CD4-positive, alpha-beta T cell (primary cell): Measurements from ENCODE around the gene NTRK2. TPM values are rescaled to one million over a fixed set of nuclear protein-coding genes. Genes with fewer than 3 reads are reported as not detected.

ENCODE experiments used
- ATAC-seq: fragments of 200-7000 bp; cut with Tn5 transposase; one replicate; pipeline ENCODE4 v1.10.0; 2022; ENCODE audit warnings: mild to moderate bottlenecking; ENCODE audit not compliant: poor library complexity
- CTCF ChIA-PET: fragments of 350-600 bp; sonication (Branson Sonifier 250); formaldehyde crosslinking; loops from one replicate; lab custom pipeline; 2021; ENCODE audit warnings: antibody characterized with exemption, inconsistent platforms; lab: Charles Lee
- POLR2A ChIA-PET: fragments of 350-600 bp; sonication (Branson Sonifier 250); formaldehyde crosslinking; loops from one replicate; lab custom pipeline; 2021; ENCODE audit warnings: antibody characterized with exemption, inconsistent platforms; lab: Charles Lee
- DNase-seq, 14 experiments: peaks; one replicate each; pipeline ENCODE4 v3.0.0-alpha.2; 2013 to 2020; ENCODE audit warnings: mixed read lengths in 2 of 14
- H3K27ac ChIP-seq, 2 donors: one replicate each; pipeline versions ENCODE4 v1.5.1 to v1.7.0; 2013; ENCODE audit warnings: low read length in 2 of 2, low read depth in 1 of 2, mild to moderate bottlenecking in 1 of 2
- H3K27me3 ChIP-seq, 2 experiments: 1 replicate in 1 of 2; 2 replicates in 1 of 2; pipeline versions ENCODE4 v1.6.1 to v1.7.0; 2013; ENCODE audit warnings: low read length in 2 of 2, control low read depth in 1 of 2, mild to moderate bottlenecking in 1 of 2, moderate library complexity in 1 of 2; ENCODE audit not compliant: insufficient read depth in 2 of 2, control insufficient read depth in 1 of 2
- H3K36me3 ChIP-seq: one replicate; pipeline ENCODE4 v1.6.1; 2013; ENCODE audit warnings: low read length, control low read depth; ENCODE audit not compliant: insufficient read depth
- H3K4me1 ChIP-seq: one replicate; pipeline ENCODE4 v1.6.1; 2013; ENCODE audit warnings: low read length, control low read depth; ENCODE audit not compliant: insufficient read depth
- H3K4me3 ChIP-seq: one replicate; pipeline ENCODE4 v1.5.1; 2013; ENCODE audit warnings: mild to moderate bottlenecking, low read length, moderate library complexity
- H3K9me3 ChIP-seq, 2 experiments: 1 replicate in 1 of 2; 2 replicates in 1 of 2; pipeline versions ENCODE4 v1.6.1 to v1.7.0; 2013; ENCODE audit warnings: low read length in 2 of 2, mild to moderate bottlenecking in 2 of 2, control low read depth in 1 of 2, moderate library complexity in 1 of 2; ENCODE audit not compliant: control insufficient read depth in 1 of 2, insufficient read depth in 1 of 2
- H3K27ac Mint-ChIP-seq: one replicate; pipeline ENCODE4 v1.8.0; 2020; ENCODE audit warnings: mixed read lengths
- H3K27me3 Mint-ChIP-seq: one replicate; pipeline ENCODE4 v1.8.0; 2021; ENCODE audit warnings: mixed read lengths
- H3K36me3 Mint-ChIP-seq: one replicate; pipeline ENCODE4 v1.8.0; 2021; ENCODE audit warnings: low read depth, mixed read lengths
- H3K4me1 Mint-ChIP-seq: one replicate; pipeline ENCODE4 v1.8.0; 2021; ENCODE audit warnings: low read depth, mixed read lengths
- H3K4me3 Mint-ChIP-seq: one replicate; pipeline ENCODE4 v1.8.0; 2020; ENCODE audit warnings: mild to moderate bottlenecking, mixed read lengths
- H3K9me3 Mint-ChIP-seq: one replicate; pipeline ENCODE4 v1.8.0; 2020; ENCODE audit warnings: mixed read lengths
- intact Hi-C, 2 experiments: fragments of 100-400 bp; cut with DNase I in 1 of 2; cut with micrococcal nuclease in 1 of 2; formaldehyde crosslinking; loops; one replicate each; pipeline versions ENCODE4 v1.15.1 to v1.9.0; 2023 to 2025; cut with DNase I, micrococcal nuclease
- total RNA-seq, 174 experiments: library from RNA in 2 of 174; stranded (reverse) in 2 of 174; gene quantifications; one replicate each; pipeline ENCODE4 v1.2.3 and lab custom pipeline; 2021 to 2026
- TF ChIP-seq, protein P1 (sequence below): fragments of 200-600 bp; IDR thresholded peaks from one replicate; pipeline ENCODE4 v1.8.0; 2022; ENCODE audit warnings: antibody characterized with exemption, mild to moderate bottlenecking

Gene NTRK2
- total RNA-seq, 2 experiments from 2014 or later = 0.06 to 0.14 TPM

DNA sequence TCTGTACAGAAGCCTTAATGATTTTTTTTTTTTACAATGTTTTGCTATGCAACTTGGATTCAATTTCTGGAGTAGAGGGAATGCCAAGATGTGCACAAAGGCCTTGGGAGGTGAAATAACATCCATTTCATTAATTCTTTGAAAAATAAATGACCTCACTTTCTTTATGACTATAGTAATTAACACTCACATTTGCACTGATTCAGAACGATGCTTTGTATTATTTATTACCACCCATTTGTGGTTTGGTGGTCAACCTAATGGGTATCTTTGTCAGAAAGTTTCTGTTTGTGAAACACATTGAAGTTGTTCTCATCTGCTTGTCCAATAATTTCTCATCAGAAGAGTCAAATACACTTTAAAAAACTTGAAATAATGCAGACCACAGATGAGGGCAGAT lies 169.3 kb downstream of the NTRK2 start:
- H3K4me3 Mint-ChIP-seq = no peak overlapping the region
- H3K9me3 Mint-ChIP-seq = no peaks in the 10 kb centered on the region

DNA sequence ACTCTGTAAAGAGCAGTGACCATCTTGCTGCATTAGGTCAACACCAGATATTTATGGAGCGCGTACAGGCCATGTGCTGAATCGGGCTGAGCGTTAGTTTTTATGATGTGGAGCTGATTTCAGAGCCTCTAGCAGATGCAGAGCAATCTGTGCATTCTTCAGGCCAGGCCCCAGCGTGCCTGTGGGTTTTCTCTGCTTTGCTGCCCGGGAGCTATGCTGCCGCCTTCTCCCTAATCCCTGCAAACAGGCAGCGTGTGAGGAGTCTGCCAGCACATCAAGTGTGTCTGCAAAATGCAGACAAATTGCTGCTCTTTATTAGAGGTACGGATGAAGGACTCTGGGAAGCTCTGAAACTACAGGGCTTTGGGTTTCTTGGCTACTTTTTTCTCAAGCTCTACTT lies 170.0 kb downstream of the NTRK2 start:
- Mint-ChIP-seq H3K4me1 (no peaks in the 10 kb centered on the region), H3K36me3 (no peaks in the 10 kb centered on the region), H3K4me3 (no peak overlapping the region), H3K27ac (no peak overlapping the region), H3K27me3 (peaks cover 4% of the 10 kb centered on the region), H3K9me3 (no peaks in the 10 kb centered on the region)
- no peak for DNase-seq
- ChIA-PET POLR2A (no interaction called here), CTCF (no interaction called here)
- intact Hi-C loops = no loop called here
- H3K27ac ChIP-seq = no peak overlapping the region
- TF ChIP-seq, protein P1, sequence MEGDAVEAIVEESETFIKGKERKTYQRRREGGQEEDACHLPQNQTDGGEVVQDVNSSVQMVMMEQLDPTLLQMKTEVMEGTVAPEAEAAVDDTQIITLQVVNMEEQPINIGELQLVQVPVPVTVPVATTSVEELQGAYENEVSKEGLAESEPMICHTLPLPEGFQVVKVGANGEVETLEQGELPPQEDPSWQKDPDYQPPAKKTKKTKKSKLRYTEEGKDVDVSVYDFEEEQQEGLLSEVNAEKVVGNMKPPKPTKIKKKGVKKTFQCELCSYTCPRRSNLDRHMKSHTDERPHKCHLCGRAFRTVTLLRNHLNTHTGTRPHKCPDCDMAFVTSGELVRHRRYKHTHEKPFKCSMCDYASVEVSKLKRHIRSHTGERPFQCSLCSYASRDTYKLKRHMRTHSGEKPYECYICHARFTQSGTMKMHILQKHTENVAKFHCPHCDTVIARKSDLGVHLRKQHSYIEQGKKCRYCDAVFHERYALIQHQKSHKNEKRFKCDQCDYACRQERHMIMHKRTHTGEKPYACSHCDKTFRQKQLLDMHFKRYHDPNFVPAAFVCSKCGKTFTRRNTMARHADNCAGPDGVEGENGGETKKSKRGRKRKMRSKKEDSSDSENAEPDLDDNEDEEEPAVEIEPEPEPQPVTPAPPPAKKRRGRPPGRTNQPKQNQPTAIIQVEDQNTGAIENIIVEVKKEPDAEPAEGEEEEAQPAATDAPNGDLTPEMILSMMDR = no peak
- no peaks in the 10 kb centered on the region for H3K36me3 ChIP-seq
- no peak for ATAC-seq
- no peak overlapping the region for H3K4me3 ChIP-seq
- H3K4me1 ChIP-seq = no peaks in the 10 kb centered on the region
- H3K9me3 ChIP-seq = peaks cover 0 to 4% of the 10 kb centered on the region in 2 experiments
- peaks cover 0 to 4% of the 10 kb centered on the region in 2 experiments for H3K27me3 ChIP-seq

More for the DNA sequence above, 169.3 kb downstream of the NTRK2 start:
- Histone ChIP-seq H3K9me3 (peaks cover 0 to 4% of the 10 kb centered on the region in 2 experiments), H3K27ac (no peak overlapping the region), H3K36me3 (no peaks in the 10 kb centered on the region), H3K4me1 (no peaks in the 10 kb centered on the region), H3K4me3 (no peak overlapping the region), H3K27me3 (peaks cover 0 to 4% of the 10 kb centered on the region in 2 experiments)
- no peak for DNase-seq
- POLR2A ChIA-PET = no interaction called here
- TF ChIP-seq, protein P1 = no peak
- H3K27ac Mint-ChIP-seq = no peak overlapping the region
- H3K4me1 Mint-ChIP-seq = no peaks in the 10 kb centered on the region
- H3K36me3 Mint-ChIP-seq = no peaks in the 10 kb centered on the region
- peaks cover 4% of the 10 kb centered on the region for H3K27me3 Mint-ChIP-seq
- CTCF ChIA-PET = no interaction called here
- intact Hi-C loops = no loop called here
- no peak for ATAC-seq

DNA sequence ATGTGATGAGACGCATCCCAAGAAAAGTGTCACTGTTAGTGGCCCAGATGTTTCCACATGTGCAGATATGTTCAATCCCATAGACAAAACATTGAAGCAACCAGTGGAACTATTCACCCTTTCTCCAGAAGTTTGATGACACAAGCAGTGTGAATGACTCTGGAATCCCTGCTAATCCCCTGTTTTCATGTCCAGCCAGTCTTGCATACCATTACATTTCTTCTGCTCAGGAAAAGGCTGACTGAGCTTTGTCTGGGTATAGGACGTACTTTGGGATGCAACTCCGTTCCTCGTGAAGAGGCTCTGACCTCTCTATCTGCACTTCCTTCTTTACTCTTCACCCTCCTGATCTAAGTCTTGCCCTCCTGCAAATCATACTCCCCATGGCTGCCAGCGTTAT lies 172.4 kb downstream of the NTRK2 start:
- Histone ChIP-seq H3K27ac (no peak overlapping the region), H3K4me1 (no peaks in the 10 kb centered on the region), H3K36me3 (no peaks in the 10 kb centered on the region), H3K9me3 (peaks cover 0 to 4% of the 10 kb centered on the region in 2 experiments), H3K4me3 (no peak overlapping the region), H3K27me3 (peaks cover 0 to 4% of the 10 kb centered on the region in 2 experiments)
- no peaks in the 10 kb centered on the region for H3K27me3 Mint-ChIP-seq
- intact Hi-C loops = no loop called here
- ChIA-PET POLR2A (no interaction called here), CTCF (no interaction called here)
- H3K36me3 Mint-ChIP-seq = no peaks in the 10 kb centered on the region
- ATAC-seq (no peak), DNase-seq (no peak)
- no peak overlapping the region for H3K4me3 Mint-ChIP-seq
- TF ChIP-seq, protein P1 = no peak
- no peak overlapping the region for H3K27ac Mint-ChIP-seq
- H3K9me3 Mint-ChIP-seq = no peaks in the 10 kb centered on the region
- no peaks in the 10 kb centered on the region for H3K4me1 Mint-ChIP-seq
